Activated naive CD4-positive, alpha-beta T cell treated with Interleukin-2 at 50 U/mL for 16 hours (primary cell): ENCODE measurements around the gene TNRC6C.
A peak's percentile ranks its signal among the peaks of the same experiment; 100 is the strongest.

Experiments
- DNase-seq: peaks from one replicate; pipeline ENCODE4 v3.0.0-alpha.2; 2020

Gene TNRC6C

GRCh38 chr17:78016852-78017251 is 58.3 kb downstream of the TNRC6C start:
- no peak for DNase-seq

DNA sequence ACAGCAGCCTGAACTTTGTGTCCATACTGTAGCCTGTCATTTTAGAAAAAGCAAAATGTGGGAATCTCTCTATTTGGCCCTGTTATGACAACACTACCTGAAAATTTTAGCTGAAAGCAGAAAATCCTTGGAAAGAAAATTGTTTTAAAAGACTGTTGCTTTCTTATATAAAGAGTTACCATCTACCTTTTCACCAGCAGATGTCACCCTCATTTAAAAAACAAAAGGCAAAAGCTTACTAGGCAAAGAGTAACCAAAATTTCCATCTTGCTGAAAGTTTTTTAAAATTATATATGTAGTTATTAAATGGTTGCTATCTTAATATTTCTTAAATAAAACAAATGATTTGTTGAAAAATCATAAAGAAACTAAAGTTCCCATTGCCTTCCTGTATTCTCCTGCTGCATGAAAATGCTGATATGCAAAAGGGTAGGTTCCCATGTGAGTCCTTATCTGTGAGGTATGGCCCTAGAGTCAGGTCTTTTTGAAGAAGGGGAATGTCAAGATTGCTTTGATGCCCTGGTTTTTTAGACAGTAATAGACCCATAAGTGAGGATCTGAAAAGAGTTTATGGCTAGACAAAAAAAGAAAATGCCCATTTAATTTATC is 61.0 kb downstream of the TNRC6C start:
- DNase-seq, result no peak

DNA sequence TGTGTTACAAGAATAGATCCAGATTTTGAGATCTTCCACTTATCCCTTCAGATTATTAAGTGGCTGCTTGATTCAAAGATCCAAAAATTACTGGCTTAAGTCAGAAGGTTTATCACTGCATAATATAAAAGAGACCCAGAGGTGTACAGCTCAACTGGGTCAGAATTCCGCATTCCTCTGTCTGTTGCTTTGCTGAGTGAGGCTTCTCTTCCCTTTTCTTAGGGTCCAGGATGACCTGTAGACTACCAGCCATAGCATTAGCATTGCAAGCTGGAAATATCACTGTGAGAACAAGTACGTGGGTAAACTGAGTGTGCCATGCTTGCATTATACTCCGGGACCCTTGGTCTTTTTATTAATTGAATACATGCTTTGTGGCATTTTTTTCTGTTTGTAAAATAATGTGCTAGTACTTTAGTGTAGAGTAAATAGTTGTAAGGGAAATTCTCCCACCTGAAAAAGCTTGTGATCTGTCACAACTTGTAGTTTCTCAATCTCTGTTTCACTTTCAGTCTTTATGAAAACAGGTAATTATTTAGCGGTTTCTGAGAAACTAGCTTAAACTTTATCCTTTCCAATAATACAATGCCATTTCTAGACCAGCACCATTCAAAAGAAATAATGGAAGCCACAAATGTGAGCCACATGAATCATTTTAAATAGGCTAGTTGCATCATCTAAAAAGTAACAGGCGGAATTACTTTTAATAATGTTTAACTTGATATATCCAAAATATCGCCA is 61.6 kb downstream of the TNRC6C start:
- DNase-seq, result no peak

- DNase-seq, result no peak
Measured at GRCh38 chr17:78020717-78021108, 62.2 kb downstream of the TNRC6C start.

- no peak for DNase-seq
Measured at GRCh38 chr17:78022425-78022824, 63.9 kb downstream of the TNRC6C start.

GRCh38 chr17:78023042-78023441 is 64.5 kb downstream of the TNRC6C start:
- no peak for DNase-seq

DNA sequence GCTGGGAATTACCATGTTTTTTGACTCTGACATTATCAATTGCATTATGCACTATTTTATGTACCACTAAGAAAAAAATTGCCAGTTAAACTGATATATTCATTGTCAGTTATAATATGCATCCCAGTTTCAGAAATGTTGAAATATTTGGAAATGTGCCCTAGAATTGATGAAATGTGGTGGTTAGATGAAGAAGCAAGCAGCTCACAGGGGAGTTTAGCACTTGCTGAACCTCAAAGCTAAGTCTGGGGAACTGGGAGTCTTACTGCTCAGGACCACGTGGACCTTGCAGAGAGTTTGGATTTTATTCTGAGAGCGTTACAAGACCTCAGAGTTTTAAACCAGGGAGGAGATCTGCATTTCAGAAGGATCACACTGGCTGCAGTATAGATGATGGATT is 67.9 kb downstream of the TNRC6C start:
- DNase-seq, result no peak

GRCh38 chr17:78027121-78027520 is 68.6 kb downstream of the TNRC6C start:
- DNase-seq, result no peak

- no peak for DNase-seq
Measured at GRCh38 chr17:78029697-78030096, 71.2 kb downstream of the TNRC6C start.

GRCh38 chr17:78031435-78031834 is 72.9 kb downstream of the TNRC6C start:
- DNase-seq, result no peak

DNA sequence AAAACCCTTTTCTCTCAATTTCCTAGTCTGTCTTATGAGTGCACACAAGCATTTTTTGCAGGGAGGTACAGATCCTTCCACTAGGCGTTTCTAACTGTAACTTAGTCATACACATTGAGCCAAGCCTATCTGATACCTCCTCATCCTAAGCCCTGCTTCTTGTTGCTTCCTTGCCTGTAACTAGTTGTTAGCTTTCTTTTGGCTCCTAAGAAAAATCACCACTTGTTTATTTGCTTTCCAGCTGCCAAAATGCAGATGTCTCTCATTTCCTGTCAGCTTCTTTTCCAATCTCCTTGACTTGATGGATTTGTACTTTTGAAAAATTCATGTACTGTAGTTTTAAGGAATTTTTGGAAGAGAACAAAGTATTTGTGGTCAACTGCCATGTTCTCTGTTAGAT is 73.7 kb downstream of the TNRC6C start:
- DNase-seq, result no peak

DNA sequence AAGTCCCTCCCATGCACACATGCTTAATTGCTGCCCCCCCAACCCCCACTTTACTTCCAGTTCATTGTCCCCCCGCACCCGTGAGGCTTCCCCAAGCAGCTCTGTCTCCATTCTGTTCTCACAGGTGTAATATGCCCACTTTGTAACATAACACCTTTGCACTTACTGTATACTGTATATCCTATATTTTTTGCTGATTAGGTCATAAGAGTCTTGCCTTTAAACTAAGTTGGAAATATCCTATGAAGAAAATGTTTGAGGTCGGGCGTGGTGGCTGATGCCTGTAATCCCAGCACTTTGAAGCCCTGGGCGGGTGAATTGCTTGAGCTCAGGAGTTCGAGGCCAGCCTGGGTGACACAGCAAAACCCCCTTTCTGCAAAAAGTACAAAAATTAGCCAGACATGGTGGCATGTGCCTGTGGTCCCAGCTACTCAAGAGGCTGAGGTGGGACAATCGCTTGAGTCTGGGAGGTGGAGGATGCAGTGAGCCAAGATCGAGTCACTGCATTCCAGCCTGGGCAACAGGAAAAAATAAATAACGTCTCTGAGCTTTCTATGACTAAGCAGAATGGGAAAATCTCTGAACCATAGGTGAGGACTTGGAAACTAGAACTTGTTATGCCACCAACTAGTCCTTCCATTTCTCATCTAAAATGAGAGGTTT is 76.1 kb downstream of the TNRC6C start:
- no peak for DNase-seq

DNA sequence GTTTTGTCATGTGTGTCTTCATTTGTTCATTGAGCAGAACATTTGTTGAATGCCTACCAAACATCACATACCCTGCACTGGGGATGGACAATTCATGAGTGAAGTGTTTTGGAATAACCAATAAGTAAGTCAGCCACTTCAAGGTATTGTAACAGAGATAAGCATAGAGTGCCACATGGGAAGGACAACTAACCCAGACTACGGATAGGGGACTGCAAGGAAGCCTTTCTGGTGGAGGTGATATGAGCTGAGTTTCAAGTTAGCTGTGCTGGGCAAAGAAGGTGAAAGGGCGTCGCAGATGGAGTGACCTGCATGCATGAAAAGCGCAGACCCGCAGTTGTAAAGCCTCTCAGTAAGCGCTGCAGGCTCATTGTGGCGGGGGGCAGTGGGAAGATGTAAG is 78.8 kb downstream of the TNRC6C start:
- no peak for DNase-seq

DNA sequence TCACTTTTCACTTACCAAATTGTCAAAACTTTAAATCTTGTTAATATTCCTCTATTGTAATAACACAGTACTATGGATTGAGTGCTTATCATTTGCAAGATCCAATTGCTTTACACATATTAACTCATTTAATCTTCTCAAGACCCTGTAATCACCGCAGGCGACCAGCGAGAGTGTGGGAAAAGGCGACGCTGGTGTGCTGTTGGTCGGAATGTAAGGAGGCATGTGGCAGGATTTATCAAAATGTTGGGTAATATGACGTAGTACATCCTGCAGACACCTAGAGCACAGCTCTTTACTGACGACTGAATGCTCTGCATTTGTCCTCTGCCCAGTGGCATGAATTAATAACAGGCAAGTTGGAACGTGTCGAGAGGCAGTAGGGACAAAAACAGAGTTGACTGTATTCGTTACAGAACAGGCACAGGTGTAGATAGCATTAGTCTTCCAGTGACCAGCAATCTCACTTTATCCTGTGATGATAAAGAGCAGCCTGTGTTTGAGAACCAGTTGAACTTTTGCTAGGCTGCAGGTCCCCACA is 80.3 kb downstream of the TNRC6C start:
- no peak for DNase-seq

DNA sequence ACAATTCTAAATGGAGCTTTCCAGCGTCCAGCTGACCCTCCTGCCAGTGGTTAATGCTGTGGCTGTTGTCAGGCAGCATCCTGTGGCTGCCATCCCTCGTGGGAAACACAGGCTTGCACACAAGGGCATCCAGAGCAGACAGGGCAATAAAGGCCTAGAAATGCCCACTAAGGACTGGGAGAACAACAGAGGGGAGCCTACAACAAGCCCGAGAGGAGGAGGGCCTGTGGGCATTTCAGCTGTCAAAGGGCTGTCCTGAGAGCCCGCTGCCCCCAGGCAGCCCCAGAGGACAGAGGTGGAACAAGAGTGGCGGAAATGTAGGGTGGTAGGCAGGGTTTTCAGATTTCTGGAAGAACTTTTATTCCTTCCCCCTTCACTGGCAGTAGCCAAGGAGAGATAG is 81.1 kb downstream of the TNRC6C start:
- no peak for DNase-seq

DNA sequence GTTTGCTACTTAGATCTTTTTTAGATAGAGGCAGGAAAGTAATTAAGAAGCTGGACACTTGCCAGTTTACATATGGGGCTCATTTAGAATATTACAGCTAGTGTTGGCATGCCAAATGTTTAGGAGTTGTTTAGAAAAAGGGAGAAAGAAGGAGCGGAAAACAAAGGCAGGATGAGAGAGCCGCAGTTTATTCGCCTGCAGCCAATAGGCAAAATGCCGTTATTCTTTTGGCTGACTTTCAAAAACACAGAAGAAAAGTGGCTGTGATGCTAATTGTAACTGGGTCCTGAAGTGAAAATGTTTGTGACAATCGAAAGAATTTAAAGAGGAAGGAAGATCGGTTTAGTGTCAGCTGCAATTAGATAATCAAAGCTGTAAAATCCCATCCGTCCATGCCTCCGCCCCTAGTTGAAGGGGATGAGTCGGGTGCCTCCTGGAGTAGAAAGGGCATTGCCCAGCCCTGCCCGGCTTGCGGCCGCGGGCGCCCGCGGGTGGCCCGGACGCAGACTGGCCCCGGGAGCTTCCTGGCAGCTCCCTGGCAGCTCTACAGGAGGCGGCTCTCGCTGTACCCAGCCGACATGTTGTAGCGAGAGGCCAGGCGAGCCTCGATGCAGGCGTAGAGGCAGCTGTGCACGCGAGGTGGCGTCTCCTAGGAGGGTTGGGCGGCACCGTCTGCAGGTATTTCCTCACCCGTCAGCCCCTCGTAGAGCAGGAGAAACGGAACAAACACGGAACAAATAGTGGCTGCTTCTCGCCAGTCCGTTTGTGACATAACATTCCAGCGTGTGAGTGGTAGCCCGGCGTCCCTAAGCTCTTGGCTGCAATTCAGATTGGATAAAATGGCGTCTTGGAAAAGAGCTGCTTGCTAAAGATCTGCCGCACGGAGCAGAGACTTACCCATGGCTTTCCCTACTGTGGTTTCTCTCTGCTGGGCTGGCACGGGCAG is 82.2 kb downstream of the TNRC6C start:
- peak; percentile 22 for DNase-seq

DNA sequence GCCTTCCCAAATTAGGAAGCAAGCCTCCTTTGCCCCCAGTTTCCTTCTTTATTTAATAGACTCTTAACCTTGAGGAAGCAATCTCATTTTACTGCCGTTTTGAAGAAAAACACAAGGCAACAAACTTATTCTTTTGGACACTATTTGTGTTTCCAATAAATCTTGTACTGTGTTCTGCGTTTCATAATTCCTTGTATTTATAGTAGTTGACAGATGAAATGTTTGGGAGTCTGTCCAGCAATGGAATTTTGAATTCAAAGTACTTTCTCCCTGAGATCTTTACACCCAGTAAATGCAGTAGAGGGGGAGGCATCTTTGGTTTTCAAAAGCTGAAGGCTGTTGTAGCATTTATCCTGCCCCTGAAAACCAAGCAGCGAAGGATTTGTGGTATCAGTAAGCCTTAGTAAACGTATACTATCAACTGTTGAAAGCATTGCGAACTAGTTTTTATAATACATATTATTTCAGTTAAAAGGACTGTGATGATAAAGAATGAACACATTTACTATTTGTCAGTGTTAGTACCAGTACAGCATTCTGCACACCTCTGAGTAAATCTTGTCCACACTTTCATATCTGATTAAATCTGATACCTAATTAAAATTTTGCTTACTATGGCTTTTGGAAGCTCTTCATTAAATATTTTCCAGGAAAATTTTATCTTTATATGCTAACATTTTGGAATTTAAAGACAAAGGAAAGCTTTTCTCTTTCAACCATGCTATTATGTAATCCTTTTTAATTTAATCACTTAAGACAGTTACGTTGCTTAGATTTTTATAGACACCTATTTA is 83.1 kb downstream of the TNRC6C start:
- DNase-seq, result no peak

DNA sequence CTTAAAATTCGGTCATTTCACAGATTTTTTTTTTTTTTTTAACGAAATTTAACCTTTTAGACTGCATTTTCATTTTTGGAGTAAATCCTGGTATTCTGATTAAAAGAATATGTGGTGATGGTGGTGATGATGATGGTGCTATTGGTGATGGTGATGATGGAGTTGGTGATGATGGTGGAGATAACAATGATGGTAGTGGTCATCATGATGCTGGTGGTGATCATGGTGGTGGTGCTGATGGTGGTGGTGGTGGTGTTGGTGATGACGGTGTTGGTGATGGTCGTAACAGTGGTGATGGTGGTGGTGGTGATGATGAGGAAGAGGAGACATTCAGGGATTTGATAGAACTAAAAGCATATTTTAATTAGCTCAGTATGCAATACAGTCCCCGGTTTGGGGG is 84.0 kb downstream of the TNRC6C start:
- DNase-seq, result no peak

DNA sequence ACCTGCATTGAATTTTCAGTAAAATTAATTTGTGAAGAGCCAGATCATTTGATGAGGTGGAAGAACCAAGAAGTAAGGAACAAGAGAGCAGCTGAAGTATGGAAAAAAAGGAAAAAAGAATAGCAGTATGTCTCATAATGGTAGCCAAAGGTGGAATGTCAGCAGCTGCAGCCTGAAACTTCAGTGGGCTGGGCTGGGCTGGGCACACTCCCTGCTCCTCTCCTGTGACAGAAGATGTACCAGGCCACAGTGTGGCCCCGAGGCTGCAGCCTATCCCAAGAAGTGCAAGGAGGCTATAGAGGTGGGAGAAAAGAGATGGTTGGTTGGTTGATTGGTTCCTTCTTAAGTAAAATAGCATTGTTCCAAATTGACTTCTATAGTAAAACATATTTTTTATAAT is 84.5 kb downstream of the TNRC6C start:
- no peak for DNase-seq

DNA sequence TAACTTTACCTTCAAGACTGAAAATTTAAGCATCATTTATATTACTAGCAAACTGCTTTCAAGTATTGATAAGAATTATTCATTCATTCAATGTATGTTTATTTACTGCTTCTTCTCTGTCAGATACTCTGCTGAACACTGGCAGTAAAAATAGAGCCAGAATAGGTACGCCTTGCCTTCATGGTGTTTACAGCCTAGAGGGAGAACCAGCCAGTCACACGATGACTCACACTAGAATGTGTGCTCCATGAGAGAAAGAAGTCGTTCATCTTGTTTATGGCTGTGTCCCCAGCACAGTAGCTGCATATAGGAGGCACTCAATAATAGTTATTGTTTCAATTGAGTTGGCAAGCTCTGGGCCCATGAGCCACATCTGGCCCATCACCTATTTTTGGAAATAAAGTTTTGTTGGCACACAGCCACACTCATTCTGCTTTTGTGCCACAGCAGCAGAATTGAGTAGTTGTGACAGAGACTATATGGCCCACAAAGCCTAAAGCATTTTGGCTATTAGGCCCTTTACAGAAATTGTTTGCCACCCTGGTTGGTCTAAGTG is 85.9 kb downstream of the TNRC6C start:
- no peak for DNase-seq

GRCh38 chr17:78045316-78045715 is 86.8 kb downstream of the TNRC6C start:
- DNase-seq, result no peak

- DNase-seq, result no peak
Measured at GRCh38 chr17:78046923-78047322, 88.4 kb downstream of the TNRC6C start.
